Endothelial cell of umbilical vein (primary cell): Measurements from ENCODE around the gene MINDY2. TPM values are rescaled to one million over a fixed set of nuclear protein-coding genes. Genes with fewer than 3 reads are reported as not detected.
"Not testable (repeated sequence)": the region's sequence is repeated elsewhere in the genome, so short reads cannot be mapped to it uniquely, and the experiment has no call there.

ENCODE experiments used
- BruUV-seq: library from RNA; stranded (reverse); fragments of 400-500 nt; replicated peaks from 2 replicates; lab custom pipeline; 2021; lab: Mats Ljungman, UMichigan
- CTCF ChIA-PET: fragments of 300-600, 350-600 bp; sonication (Branson Sonifier 250); formaldehyde crosslinking; loops from one replicate; lab custom pipeline; 2021; ENCODE audit warnings: antibody characterized with exemption, inconsistent platforms; lab: Charles Lee
- POLR2A ChIA-PET: fragments of 300-600, 350-600 bp; sonication (Branson Sonifier 250); formaldehyde crosslinking; loops from one replicate; lab custom pipeline; 2021; ENCODE audit warnings: antibody characterized with exemption, inconsistent platforms; lab: Charles Lee
- DNase-seq: peaks from one replicate; pipeline ENCODE4 v3.0.0-alpha.2; 2011; ENCODE audit warnings: low read depth, low spot score
- FAIRE-seq: peaks from 2 replicates; lab custom pipeline; 2011; peaks lifted over from hg19 to GRCh38; lab: Jason Lieb, UNC
- H2AFZ ChIP-seq: 2 replicates; pipeline ENCODE4 v1.6.0; 2012; ENCODE audit warnings: low read depth, low read length, control low read depth, inconsistent platforms
- H3K27ac ChIP-seq: 2 replicates; pipeline ENCODE4 v1.5.1; 2011; ENCODE audit warnings: low read depth, mild to moderate bottlenecking, control low read depth, low read length, moderate library complexity; ENCODE audit not compliant: insufficient read depth
- H3K27me3 ChIP-seq, 2 experiments: 2 replicates each; pipeline versions ENCODE4 v1.6.0 to v1.6.1; 2011; ENCODE audit warnings: low read length in 2 of 2, mixed read lengths in 1 of 2; ENCODE audit not compliant: control insufficient read depth in 2 of 2, insufficient read depth in 2 of 2
- H3K36me3 ChIP-seq, 2 experiments: 2 replicates in 1 of 2; 3 replicates in 1 of 2; pipeline ENCODE4 v1.5.1; 2011; ENCODE audit warnings: low read length in 2 of 2, mild to moderate bottlenecking in 1 of 2, moderate library complexity in 1 of 2; ENCODE audit not compliant: control insufficient read depth in 2 of 2, insufficient read depth in 2 of 2; ENCODE audit errors: extremely low read depth in 1 of 2
- H3K4me1 ChIP-seq: 3 replicates; pipeline ENCODE4 v1.5.1; 2011; ENCODE audit warnings: mild to moderate bottlenecking, low read length; ENCODE audit not compliant: control insufficient read depth, insufficient read depth; ENCODE audit errors: extremely low read depth
- H3K4me2 ChIP-seq: 2 replicates; pipeline ENCODE4 v1.6.1; 2011; ENCODE audit warnings: low read length, control low read depth, mixed read lengths; ENCODE audit not compliant: insufficient read depth
- H3K4me3 ChIP-seq, 3 experiments: fragments of 200-600 bp in 1 of 3; sonication (generic), shearing (Covaris generic) in 1 of 3; replicated peaks in 1 of 3; 2 replicates each; pipeline ENCODE4 v1.5.1; 2011 to 2016; ENCODE audit warnings: control low read depth in 3 of 3, low read length in 3 of 3, mild to moderate bottlenecking in 2 of 3, inconsistent platforms in 1 of 3, low read depth in 1 of 3, moderate library complexity in 1 of 3; ENCODE audit not compliant: insufficient read depth in 1 of 3
- H3K79me2 ChIP-seq: 2 replicates; pipeline ENCODE4 v1.6.0; 2012; ENCODE audit warnings: low read length, inconsistent platforms; ENCODE audit not compliant: control insufficient read depth, insufficient read depth
- H3K9ac ChIP-seq: replicated peaks from 2 replicates; pipeline ENCODE3; 2011; ENCODE audit warnings: low read length, control low read depth; ENCODE audit not compliant: insufficient read depth; ENCODE audit errors: extremely low read depth
- H3K9me1 ChIP-seq: replicated peaks from 3 replicates; pipeline ENCODE4 v1.6.0; 2011; ENCODE audit warnings: mild to moderate bottlenecking, low read length; ENCODE audit not compliant: control insufficient read depth, insufficient read depth; ENCODE audit errors: extremely low read depth
- H3K9me3 ChIP-seq: replicated peaks from 2 replicates; pipeline ENCODE4 v1.5.1; 2012; ENCODE audit warnings: low read length, inconsistent platforms; ENCODE audit not compliant: control insufficient read depth, insufficient read depth
- H4K20me1 ChIP-seq: replicated peaks from 2 replicates; pipeline ENCODE3; 2011; ENCODE audit warnings: mild to moderate bottlenecking, low read length; ENCODE audit not compliant: control insufficient read depth, insufficient read depth; ENCODE audit errors: extremely low read depth
- CTCF ChIP-seq, 2 donors: IDR thresholded peaks; 1 replicate in 1 of 2; 2 replicates in 1 of 2; pipeline ENCODE4 v1.5.1; 2011; ENCODE audit warnings: low read length in 2 of 2, mild to moderate bottlenecking in 2 of 2, moderate library complexity in 2 of 2, control low read depth in 1 of 2, inconsistent platforms in 1 of 2, low read depth in 1 of 2; ENCODE audit not compliant: insufficient read depth in 1 of 2; ENCODE audit errors: extremely low read depth in 1 of 2
- EZH2 ChIP-seq: IDR thresholded peaks from 2 replicates; pipeline ENCODE4 v1.6.1; 2012; ENCODE audit warnings: borderline replicate concordance, low read depth, mild to moderate bottlenecking, moderate library complexity, low read length, inconsistent platforms; ENCODE audit not compliant: severe bottlenecking
- FOS ChIP-seq: IDR thresholded peaks from 2 replicates; pipeline ENCODE4 v1.6.1; 2011; ENCODE audit warnings: mild to moderate bottlenecking, low read length, moderate library complexity, borderline replicate concordance; ENCODE audit not compliant: insufficient read depth
- GATA2 ChIP-seq: IDR thresholded peaks from 2 replicates; pipeline ENCODE4 v1.7.0; 2011; ENCODE audit warnings: low read depth, mild to moderate bottlenecking, moderate library complexity, mixed read lengths, low read length; ENCODE audit not compliant: insufficient read length, insufficient read depth
- JUN ChIP-seq: IDR thresholded peaks from 2 replicates; pipeline ENCODE4 v1.6.1; 2011; ENCODE audit warnings: borderline replicate concordance, low read depth; ENCODE audit not compliant: insufficient read length, insufficient read depth
- MYC ChIP-seq: IDR thresholded peaks from one replicate; pipeline ENCODE4 v1.6.1; 2011; ENCODE audit warnings: mild to moderate bottlenecking, low read depth, low read length
- POLR2A ChIP-seq: IDR thresholded peaks from 2 replicates; pipeline ENCODE4 v1.6.1; 2012; ENCODE audit warnings: low read depth, mild to moderate bottlenecking, control low read depth, low read length
- POLR2AphosphoS5 ChIP-seq: IDR thresholded peaks from 2 replicates; pipeline ENCODE4 v1.6.1; 2012; ENCODE audit warnings: low read depth, mild to moderate bottlenecking, control low read depth, low read length, moderate library complexity; ENCODE audit not compliant: insufficient read depth
- dilution Hi-C: fragments of 300-500 bp; cut with MboI; formaldehyde crosslinking; loops from one replicate; pipeline ENCODE4 v1.15.0; 2019; ENCODE audit warnings: low sequenced_read_pairs; ENCODE audit not compliant: extremely low pct_ligation_motif_present
- intact Hi-C: fragments of 100-400 bp; cut with micrococcal nuclease; formaldehyde crosslinking; loops from one replicate; pipeline ENCODE4 v1.10.0; 2022
- polyA plus RNA-seq, 4 experiments: library from polyadenylated mRNA; depleted of rRNA in 3 of 4; stranded (reverse) in 3 of 4; unstranded in 1 of 4; fragments of >200 nt; gene quantifications; 2 replicates each; pipeline versions ENCODE4 v1.2.1 to v1.2.3, GENCODE V29; 2011 to 2012; ENCODE audit warnings: missing spikeins in 1 of 4
- total RNA-seq: library from RNA; stranded (reverse); gene quantifications from 2 replicates; pipeline ENCODE4 v1.2.3, GENCODE V29; 2021
- TF ChIP-seq, protein P1 (sequence below): IDR thresholded peaks from 2 replicates; pipeline ENCODE4 v1.6.1; 2011; ENCODE audit not compliant: insufficient read depth, insufficient read length

Gene MINDY2
- total and polyA plus RNA-seq, 2 donors (not counting 3 experiments of a cell fraction or from before 2014, with no cell fraction given), result 1.6 to 13.7 TPM

GRCh38 chr15:58764468-58764867 lies 6.6 kb upstream of the MINDY2 start:
- H2AFZ ChIP-seq, result no peak overlapping the region
- H3K36me3 ChIP-seq, result no peaks in the 10 kb centered on the region
- no peaks in the 10 kb centered on the region for H3K79me2 ChIP-seq
- intact Hi-C loops (no loop called here), dilution Hi-C loops (no loop called here)
- H3K9me1 ChIP-seq, result no peaks in the 10 kb centered on the region
- ChIA-PET POLR2A (no interaction called here), CTCF (no interaction called here)
- H4K20me1 ChIP-seq, result no peaks in the 10 kb centered on the region
- FAIRE-seq, result no peak
- BruUV-seq, result no TSS peak
- H3K4me3 ChIP-seq, result no peak overlapping the region
- TF ChIP-seq, protein P1, sequence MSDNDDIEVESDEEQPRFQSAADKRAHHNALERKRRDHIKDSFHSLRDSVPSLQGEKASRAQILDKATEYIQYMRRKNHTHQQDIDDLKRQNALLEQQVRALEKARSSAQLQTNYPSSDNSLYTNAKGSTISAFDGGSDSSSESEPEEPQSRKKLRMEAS, result no peak
- no peak overlapping the region for H3K27ac ChIP-seq
- H3K27me3 ChIP-seq, result no peaks in the 10 kb centered on the region
- no peaks in the 10 kb centered on the region for H3K4me1 ChIP-seq
- no peaks in the 10 kb centered on the region for H3K9me3 ChIP-seq
- DNase-seq, result no peak
- no peak overlapping the region for H3K4me2 ChIP-seq
- H3K9ac ChIP-seq, result no peak overlapping the region

- Histone ChIP-seq H3K79me2 (no peaks in the 10 kb centered on the region), H3K4me3 (no peak overlapping the region), H3K9me1 (no peaks in the 10 kb centered on the region), H3K4me1 (peaks cover 10% of the 10 kb centered on the region), H3K27ac (no peak overlapping the region), H3K4me2 (no peak overlapping the region), H4K20me1 (no peaks in the 10 kb centered on the region), H2AFZ (no peak overlapping the region), H3K27me3 (no peaks in the 10 kb centered on the region), H3K9me3 (no peaks in the 10 kb centered on the region), H3K36me3 (no peaks in the 10 kb centered on the region), H3K9ac (no peak overlapping the region)
- POLR2A ChIA-PET, result no interaction called here
- intact Hi-C loops (no loop called here), dilution Hi-C loops (no loop called here)
- TF ChIP-seq, protein P1, result no peak
- TF ChIP-seq FOS, result no peak
- TF ChIP-seq EZH2, result no peak
- no peak for TF ChIP-seq POLR2A
- TF ChIP-seq MYC, result no peak
- TF ChIP-seq JUN, result no peak
- no peak for TF ChIP-seq GATA2
- TF ChIP-seq POLR2AphosphoS5, result no peak
- TF ChIP-seq CTCF (IDR thresholded peaks at IDR 0.05; ENCODE audit: extremely low read depth in 1 of 2, insufficient read depth in 1 of 2, low read depth in 1 of 2, low read length in 2 of 2), result no peak
- no peak for FAIRE-seq
- no TSS peak for BruUV-seq
- DNase-seq, result no peak
- CTCF ChIA-PET, result interaction anchor here (0.7 to 2.0 kb wide), 2 partner anchors 10 to 497 kb away, joined by 3 to 5 read pairs; no protein-coding TSS in a partner anchor
Measured at GRCh38 chr15:58766290-58766689, 4.8 kb upstream of the MINDY2 start.

GRCh38 chr15:58768601-58769004 lies 2.5 kb upstream of the MINDY2 start:
- H3K4me3 ChIP-seq, H3K4me2 ChIP-seq, H3K27ac ChIP-seq, DNase-seq, H3K9ac ChIP-seq, FAIRE-seq, POLR2A ChIA-PET, H4K20me1 ChIP-seq, H3K36me3 ChIP-seq, H3K9me1 ChIP-seq, H3K27me3 ChIP-seq, BruUV-seq, H3K9me3 ChIP-seq, intact Hi-C loops, H2AFZ ChIP-seq, dilution Hi-C loops: not testable (repeated sequence)
- Histone ChIP-seq H3K79me2 (peaks cover 12% of the 10 kb centered on the region), H3K4me1 (peaks cover 23% of the 10 kb centered on the region)
- CTCF ChIA-PET, result interaction anchor here (1.2 kb wide), 1 partner anchor 19 kb away, joined by 7 read pairs; no protein-coding TSS in a partner anchor
